Retina (tissue), 1 donor: ENCODE results near the gene RNF125.
"Not testable (repeated sequence)": the region's sequence is repeated elsewhere in the genome, so short reads cannot be mapped to it uniquely, and the experiment has no call there.

Experiments
- DNase-seq: peaks from one replicate; pipeline ENCODE4 v3.0.0-alpha.2; 2016

The RNF125 gene

DNA sequence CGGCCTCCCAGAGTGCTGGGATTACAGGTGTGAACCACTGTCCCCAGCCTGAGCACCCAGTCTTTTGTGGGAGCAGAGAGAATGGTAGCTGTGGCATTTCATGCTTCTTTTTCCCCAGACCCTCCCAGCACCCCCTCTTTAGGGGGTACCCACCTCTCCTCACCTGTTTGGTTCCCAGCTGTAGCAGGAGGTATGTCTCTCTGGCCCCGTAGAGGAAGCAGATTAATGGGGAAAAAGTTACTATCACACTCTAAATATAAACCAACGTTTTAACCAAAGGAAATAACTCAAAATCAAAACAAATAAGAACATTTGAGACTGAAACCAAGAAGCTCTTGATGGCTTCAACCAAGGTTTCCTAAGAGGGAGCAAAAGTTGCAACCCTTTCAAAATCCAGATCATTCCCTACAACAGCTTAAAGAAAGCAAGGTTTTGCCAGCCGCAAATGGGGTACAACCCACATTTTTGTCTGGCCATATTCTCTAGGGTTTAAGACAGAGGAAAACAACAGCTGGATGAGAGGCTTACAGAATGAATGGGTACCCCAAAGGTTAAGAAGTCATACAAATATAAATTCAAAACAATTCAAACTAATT lies 8.0 kb downstream of the RNF125 start:
- no peak for DNase-seq

DNA sequence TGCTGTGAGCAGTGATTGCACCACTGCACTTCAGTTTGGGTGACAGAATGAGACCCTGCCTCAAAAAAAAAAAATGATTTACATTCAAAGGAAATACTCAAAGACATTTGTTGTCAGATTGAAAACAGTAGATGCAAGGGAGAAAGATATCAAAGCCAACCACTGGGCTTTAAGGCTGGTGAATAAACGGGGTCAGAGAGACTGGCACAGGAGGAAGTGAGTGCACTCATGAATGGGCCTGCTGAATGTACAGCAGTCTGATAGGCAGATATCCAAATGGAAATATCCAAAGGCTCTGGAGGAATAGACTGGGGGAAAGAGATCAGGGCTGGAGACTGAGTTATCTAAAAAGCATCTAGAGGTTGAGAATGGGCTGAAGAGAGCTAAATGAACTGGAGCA lies 10.9 kb downstream of the RNF125 start:
- DNase-seq = no peak

GRCh38 chr18:32032609-32033008 lies 14.0 kb downstream of the RNF125 start:
- DNase-seq = no peak

DNA sequence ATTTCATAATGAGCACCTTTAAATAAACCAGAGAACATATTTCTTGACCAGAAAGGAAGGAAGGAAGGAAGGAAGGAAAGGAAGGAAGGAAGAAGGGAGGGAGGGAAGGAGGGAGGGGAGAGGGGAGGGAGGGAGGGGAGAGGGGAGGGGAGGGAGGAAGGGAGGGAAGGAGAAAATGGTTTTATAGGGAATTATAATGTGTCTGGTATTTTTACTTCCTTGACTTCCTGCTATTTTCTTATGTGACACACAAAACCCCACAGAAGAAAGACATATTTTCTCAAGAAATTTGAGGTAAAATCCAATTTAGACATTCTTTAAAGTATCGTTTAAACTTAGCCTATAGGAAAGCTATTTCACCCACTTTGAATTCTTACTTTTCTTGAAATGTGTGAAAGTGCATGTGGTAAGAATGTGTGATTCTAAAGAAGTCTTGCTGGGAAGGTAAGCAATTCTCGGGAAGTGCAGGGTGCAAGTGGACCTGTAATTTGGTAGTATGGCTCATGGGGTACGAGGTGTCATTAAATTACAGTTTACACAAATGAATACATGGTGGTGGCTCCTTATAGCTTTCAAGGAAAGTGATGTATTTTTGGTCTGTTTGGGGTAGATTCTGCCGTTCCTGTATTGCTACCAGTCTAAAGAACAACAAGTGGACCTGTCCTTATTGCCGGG lies 18.0 kb downstream of the RNF125 start:
- no peak for DNase-seq

GRCh38 chr18:32037616-32038015 lies 19.0 kb downstream of the RNF125 start:
- DNase-seq = no peak

DNA sequence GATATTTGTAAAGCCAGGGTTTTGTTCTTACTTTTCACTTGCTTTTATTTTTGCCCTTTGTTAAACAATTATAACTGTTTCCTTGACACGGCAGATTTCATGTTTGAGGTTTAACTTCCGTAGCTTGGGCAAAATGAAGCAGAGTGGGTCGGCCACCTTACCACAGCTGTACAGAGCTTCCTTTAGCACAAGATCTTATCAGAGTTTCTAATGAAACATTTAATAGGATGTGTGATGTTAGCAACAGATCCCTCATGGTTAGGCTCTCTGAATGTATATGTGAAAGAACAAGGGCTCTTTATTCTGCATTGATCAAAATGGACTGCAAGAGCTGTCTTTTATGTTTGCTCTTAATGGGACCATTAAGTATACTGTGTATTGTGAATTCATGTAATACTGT lies 22.3 kb downstream of the RNF125 start:
- no peak for DNase-seq

- no peak for DNase-seq
Observed at GRCh38 chr18:32042337-32042736, 23.7 kb downstream of the RNF125 start.

GRCh38 chr18:32048507-32049091 lies 30.0 kb downstream of the RNF125 start:
- DNase-seq = no peak

DNA sequence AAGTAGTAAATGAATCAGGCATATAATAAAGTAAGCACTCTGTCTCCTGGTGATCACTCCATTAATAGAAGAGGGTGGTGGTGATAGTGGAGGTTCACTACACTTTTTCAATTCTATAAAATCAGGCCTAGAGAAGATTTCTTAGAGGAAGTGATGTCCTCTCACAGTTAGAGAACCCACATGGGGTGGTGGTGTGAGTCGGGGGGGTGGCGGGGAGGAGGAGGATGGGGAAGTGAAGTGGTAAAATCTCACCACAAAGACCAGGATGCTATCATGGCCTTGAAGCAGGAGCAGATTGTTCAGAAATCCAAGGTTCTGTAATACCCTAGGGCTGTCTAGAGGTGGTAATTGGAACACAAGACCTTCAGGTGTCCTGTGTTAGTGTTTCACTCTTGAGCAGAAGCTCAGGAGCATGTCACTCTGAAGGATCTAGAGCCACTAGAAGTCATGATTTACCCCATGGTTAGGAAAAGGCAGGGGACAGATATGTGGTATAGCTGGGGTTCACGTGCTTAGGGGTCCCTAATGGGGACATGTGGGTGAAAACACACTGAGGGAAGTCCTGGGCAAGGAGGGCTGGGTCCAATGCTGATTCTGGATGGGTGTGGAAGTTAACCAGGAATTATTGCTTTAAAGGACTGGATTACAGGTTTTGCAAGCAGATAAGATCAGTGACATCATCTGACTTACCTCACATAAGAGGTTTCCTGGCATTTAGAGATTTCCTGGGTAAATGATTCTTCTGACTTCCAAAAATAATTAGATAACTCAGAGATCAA lies 31.0 kb downstream of the RNF125 start:
- no peak for DNase-seq

GRCh38 chr18:32056613-32057358 lies 38.2 kb downstream of the RNF125 start:
- DNase-seq = no peak

DNA sequence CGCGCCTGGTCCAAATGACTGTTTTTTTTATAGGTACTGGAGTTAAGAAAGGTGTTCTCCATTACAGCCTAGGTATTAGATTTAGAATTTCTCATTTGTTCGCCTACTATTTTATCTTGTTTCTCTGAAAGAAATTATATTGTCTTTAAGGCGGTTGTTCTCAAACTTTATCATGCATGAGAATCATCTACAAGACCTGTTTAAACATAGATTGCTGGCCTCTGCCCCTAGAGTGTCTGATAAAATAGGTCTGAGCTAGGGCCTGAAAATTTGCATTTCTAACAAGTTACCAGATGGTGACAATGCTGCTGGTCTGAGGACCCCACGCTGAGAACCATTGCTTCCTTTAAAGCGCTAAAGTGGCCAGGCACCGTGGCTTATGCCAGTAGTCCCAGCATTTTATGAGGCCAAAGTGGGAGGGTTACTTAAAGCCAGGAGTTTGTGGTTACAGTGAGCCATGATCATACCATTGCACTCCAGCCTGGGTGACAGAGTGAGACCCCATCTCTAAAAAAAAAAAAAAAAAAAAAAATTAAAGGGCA lies 39.1 kb downstream of the RNF125 start:
- no peak for DNase-seq

- DNase-seq = no peak
Observed at GRCh38 chr18:32060026-32060425, 41.4 kb downstream of the RNF125 start.

GRCh38 chr18:32067375-32068167 lies 48.9 kb downstream of the RNF125 start:
- no peak for DNase-seq

DNA sequence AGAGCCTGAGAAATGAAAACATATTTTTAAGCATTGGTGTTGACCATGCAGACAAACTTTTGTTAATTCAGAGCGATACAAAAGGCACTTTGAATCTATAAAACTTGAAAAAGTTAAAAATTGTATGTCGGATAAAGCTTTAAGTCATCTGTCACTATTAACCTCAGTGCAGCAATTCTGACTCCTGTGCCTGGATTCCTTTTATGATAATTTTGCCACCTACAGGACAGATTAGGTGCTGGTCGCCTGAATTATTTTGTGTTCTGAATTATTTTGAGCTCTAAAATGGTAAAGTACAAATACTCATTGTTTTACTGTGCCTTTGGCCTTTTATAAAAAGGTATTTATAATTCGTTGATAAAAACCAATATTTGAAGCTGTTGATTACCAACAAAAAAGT lies 53.7 kb downstream of the RNF125 start:
- DNase-seq = no peak

DNA sequence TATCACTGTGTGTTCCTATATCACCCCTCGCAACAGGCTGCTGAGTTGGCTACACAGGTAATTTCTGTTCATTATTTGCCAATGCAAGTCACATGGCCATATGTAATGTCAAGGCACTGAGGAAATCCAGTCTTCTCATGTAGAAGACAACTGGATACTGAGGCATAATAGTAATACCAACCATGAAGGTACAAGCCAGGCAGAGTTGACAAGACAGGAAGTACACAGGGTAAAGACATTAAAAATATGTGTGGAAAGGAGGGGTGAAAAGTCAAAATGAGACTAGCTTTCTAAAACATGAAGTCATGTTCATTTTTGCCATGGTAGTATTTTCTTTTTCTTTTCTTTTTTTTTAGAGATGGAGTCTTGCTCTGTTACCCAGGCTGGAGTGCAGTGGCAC lies 55.6 kb downstream of the RNF125 start:
- DNase-seq = no peak

DNA sequence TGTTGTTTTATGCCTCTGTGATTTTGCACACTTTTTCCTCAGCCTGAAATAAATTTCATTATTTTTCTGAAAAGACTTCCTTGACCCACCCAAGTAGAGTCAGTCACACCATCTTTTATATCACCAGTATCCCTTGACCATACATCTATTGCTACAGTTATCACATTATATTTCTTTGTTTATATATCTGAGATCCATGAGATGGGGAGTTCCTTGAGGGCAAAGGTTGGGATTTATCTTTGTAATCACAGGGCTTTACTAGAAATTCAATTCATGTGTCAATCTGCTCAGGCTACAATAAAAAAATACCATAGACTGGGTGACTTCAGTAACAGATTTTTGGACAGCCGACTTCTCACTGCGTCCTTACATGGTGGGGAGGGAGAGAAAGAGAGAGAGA lies 60.2 kb downstream of the RNF125 start:
- DNase-seq = no peak

GRCh38 chr18:32081881-32082280 lies 63.3 kb downstream of the RNF125 start:
- DNase-seq = no peak

GRCh38 chr18:32083781-32084180 lies 65.2 kb downstream of the RNF125 start:
- no peak for DNase-seq

GRCh38 chr18:32086881-32087280 lies 68.3 kb downstream of the RNF125 start:
- no peak for DNase-seq

- DNase-seq = not testable (repeated sequence)
Observed at GRCh38 chr18:32090831-32091230, 72.2 kb downstream of the RNF125 start.

DNA sequence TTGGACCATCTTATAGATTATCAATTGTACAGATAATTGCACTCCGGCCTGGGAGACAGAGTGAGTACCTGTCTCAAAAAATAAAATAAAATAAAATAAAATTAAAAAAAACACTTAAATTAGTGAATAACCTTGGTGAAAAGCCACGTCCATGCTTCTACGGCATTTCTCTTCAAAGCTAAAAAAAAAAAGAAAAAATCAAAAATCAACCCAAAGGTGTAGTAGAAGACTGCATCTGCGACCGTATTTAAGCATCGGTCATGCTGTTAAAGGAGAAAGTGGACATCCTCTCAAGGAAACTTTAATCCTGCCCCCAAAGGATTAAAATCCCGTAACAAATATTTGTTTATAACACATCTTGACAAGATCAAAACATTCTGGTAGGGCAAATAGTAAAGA lies 72.7 kb downstream of the RNF125 start:
- DNase-seq = no peak
